K562 (cell line): ENCODE results near the gene IRF9. TPM values are rescaled to one million over a fixed set of nuclear protein-coding genes. Genes with fewer than 3 reads are reported as not detected.

Experiments
- ATAC-seq: fragments of 200-7000 bp; cut with Tn5 transposase; 3 replicates; pipeline ENCODE4 v1.9.1; 2020; ENCODE audit warnings: moderate library complexity
- BruUV-seq: library from RNA; stranded (reverse); fragments of 400-500 nt; replicated peaks from 2 replicates; lab custom pipeline; 2021; lab: Mats Ljungman, UMichigan
- CTCF ChIA-PET: fragments of 300-600 bp; formaldehyde crosslinking; extraction: SDS; loops from one replicate; lab custom pipeline; 2021; ENCODE audit warnings: low intra/inter-chr PET ratio; lab: Yijun Ruan, JAX
- POLR2A ChIA-PET: fragments of 300-600, 350-650 bp; sonication (Branson Sonifier 250); formaldehyde crosslinking; extraction: SDS; loops from one replicate; lab custom pipeline; 2021; ENCODE audit warnings: antibody characterized with exemption, inconsistent platforms; lab: Yijun Ruan, JAX
- DNase-seq, 4 experiments: peaks; one replicate each; pipeline versions ENCODE4 v3.0.0 to v3.0.0-alpha.2; 2011 to 2018; ENCODE audit warnings: low spot score in 3 of 4, mixed read lengths in 3 of 4; ENCODE audit errors: extremely low read depth in 1 of 4
- FAIRE-seq: peaks from 2 replicates; lab custom pipeline; 2011; peaks lifted over from hg19 to GRCh38; lab: Jason Lieb, UNC
- H2AFZ ChIP-seq: 2 replicates; pipeline ENCODE4 v1.6.0; 2011; ENCODE audit warnings: low read depth, low read length, control low read depth, inconsistent platforms
- H3K27ac ChIP-seq: fragments of 200-600 bp; 3 replicates; pipeline ENCODE4 v1.8.0; 2011; ENCODE audit warnings: low read depth, mild to moderate bottlenecking, control low read depth, inconsistent platforms, low read length, moderate library complexity, mixed read lengths; ENCODE audit errors: extremely low read depth
- H3K27me3 ChIP-seq, 2 experiments: fragments of 300-600 bp in 1 of 2; 2 replicates in 1 of 2; 3 replicates in 1 of 2; pipeline versions ENCODE4 v1.6.0 to v1.8.0; 2011; ENCODE audit warnings: inconsistent platforms in 2 of 2, low read length in 2 of 2, mild to moderate bottlenecking in 1 of 2, mixed read lengths in 1 of 2, moderate library complexity in 1 of 2; ENCODE audit not compliant: control insufficient read depth in 2 of 2, insufficient read depth in 2 of 2
- H3K36me3 ChIP-seq: fragments of 300-600 bp; 3 replicates; pipeline ENCODE4 v1.8.0; 2011; ENCODE audit warnings: mild to moderate bottlenecking, low read length, inconsistent platforms; ENCODE audit not compliant: control insufficient read depth, insufficient read depth
- H3K4me1 ChIP-seq, 2 experiments: fragments of 200-600 bp in 1 of 2; replicated peaks in 1 of 2; 2 replicates in 1 of 2; 3 replicates in 1 of 2; pipeline versions ENCODE4 v1.5.1 to v1.8.0; 2011; ENCODE audit warnings: inconsistent platforms in 2 of 2, low read length in 2 of 2, mild to moderate bottlenecking in 1 of 2, mixed read lengths in 1 of 2, moderate library complexity in 1 of 2; ENCODE audit not compliant: control insufficient read depth in 2 of 2, insufficient read depth in 2 of 2
- H3K4me2 ChIP-seq: 2 replicates; pipeline ENCODE4 v1.6.1; 2011; ENCODE audit warnings: low read length, control low read depth, inconsistent platforms, mixed read lengths; ENCODE audit not compliant: insufficient read depth
- H3K4me3 ChIP-seq: fragments of 200-600 bp; sonication (generic), shearing (Covaris generic); 2 replicates; pipeline ENCODE4 v1.5.1; 2016; ENCODE audit warnings: control low read depth, inconsistent platforms
- H3K79me2 ChIP-seq: fragments of 200-600 bp; 3 replicates; pipeline ENCODE4 v1.8.0; 2011; ENCODE audit warnings: low read length, inconsistent platforms; ENCODE audit not compliant: control insufficient read depth, insufficient read depth
- H3K9ac ChIP-seq, 2 experiments: 2 replicates each; pipeline versions ENCODE4 v1.6.0 to v1.6.1; 2011; ENCODE audit warnings: low read depth in 2 of 2, low read length in 2 of 2, control low read depth in 1 of 2, inconsistent platforms in 1 of 2, mild to moderate bottlenecking in 1 of 2, mixed read lengths in 1 of 2; ENCODE audit not compliant: insufficient read depth in 1 of 2
- H3K9me1 ChIP-seq: one replicate; pipeline ENCODE4 v1.6.0; 2011; ENCODE audit warnings: inconsistent platforms, mild to moderate bottlenecking, low read length, moderate library complexity; ENCODE audit not compliant: control insufficient read depth, insufficient read depth
- H3K9me3 ChIP-seq: replicated peaks from 2 replicates; pipeline ENCODE4 v1.5.1; 2011; ENCODE audit warnings: low read depth, low read length, inconsistent platforms; ENCODE audit not compliant: control insufficient read depth, insufficient read depth
- H4K20me1 ChIP-seq: replicated peaks from 2 replicates; pipeline ENCODE4 v1.6.1; 2011; ENCODE audit warnings: low read length, inconsistent platforms, mixed read lengths; ENCODE audit not compliant: control insufficient read depth, insufficient read depth
- CREBBP ChIP-seq: IDR thresholded peaks from one replicate; pipeline ENCODE4 v1.6.1; 2012; ENCODE audit warnings: low read depth, mild to moderate bottlenecking, control low read depth, inconsistent platforms, low read length
- EP400 ChIP-seq: fragments of 450-650 bp; IDR thresholded peaks from 2 replicates; pipeline ENCODE4 v1.6.1; 2017; ENCODE audit warnings: antibody characterized with exemption, mild to moderate bottlenecking, moderate library complexity
- EZH2 ChIP-seq: IDR thresholded peaks from 2 replicates; pipeline ENCODE4 v1.6.1; 2012; ENCODE audit warnings: low read depth, mild to moderate bottlenecking, inconsistent platforms, low read length, borderline replicate concordance
- HMGN3 ChIP-seq: IDR thresholded peaks from 2 replicates; pipeline ENCODE4 v1.6.1; 2011; ENCODE audit warnings: borderline replicate concordance, low read depth, mild to moderate bottlenecking, mixed read lengths, low read length; ENCODE audit not compliant: insufficient read length; ENCODE audit errors: extremely low read depth
- KLF6 ChIP-seq: fragments of 250-450 bp; sonication (Bioruptor Pico); IDR thresholded peaks from 2 replicates; pipeline ENCODE4 v1.4.0; 2020; ENCODE audit warnings: mild to moderate bottlenecking, moderate library complexity, borderline replicate concordance
- NCOA4 ChIP-seq: fragments of 450-650 bp; IDR thresholded peaks from 2 replicates; pipeline ENCODE4 v1.6.1; 2018; ENCODE audit warnings: mild to moderate bottlenecking; ENCODE audit not compliant: partially characterized antibody
- PCBP1 ChIP-seq: fragments of 200-400 bp; formaldehyde crosslinking; IDR thresholded peaks from 2 replicates; pipeline ENCODE4 v1.6.1; 2018; ENCODE audit warnings: mild to moderate bottlenecking, low read depth, low read length; ENCODE audit not compliant: poor library complexity, severe bottlenecking
- PHF21A ChIP-seq: fragments of 450-650 bp; IDR thresholded peaks from 2 replicates; pipeline ENCODE4 v1.6.1; 2017; ENCODE audit warnings: low read depth, borderline replicate concordance
- POLR2AphosphoS2 ChIP-seq: IDR thresholded peaks from 2 replicates; pipeline ENCODE4 v1.6.1; 2012; ENCODE audit warnings: low read length, improper control_type of control experiment
- RBFOX2 ChIP-seq: fragments of 200-400 bp; formaldehyde crosslinking; IDR thresholded peaks from 2 replicates; pipeline ENCODE4 v1.6.1; 2017; ENCODE audit warnings: low read depth, mild to moderate bottlenecking, low read length, moderate library complexity
- RBM17 ChIP-seq: fragments of 200-400 bp; formaldehyde crosslinking; IDR thresholded peaks from 2 replicates; pipeline ENCODE4 v1.6.1; 2017; ENCODE audit warnings: low read depth, mild to moderate bottlenecking, low read length, borderline replicate concordance
- TBL1XR1 ChIP-seq, 2 experiments: IDR thresholded peaks; 2 replicates each; pipeline ENCODE4 v1.6.1; 2012; ENCODE audit warnings: improper control_type of control experiment in 2 of 2, low read length in 2 of 2, mild to moderate bottlenecking in 1 of 2
- TCFL5 ChIP-seq: fragments of 250-450 bp; sonication (Bioruptor Pico); conservative IDR thresholded peaks from 2 replicates; pipeline ENCODE4 v1.6.1; 2021; ENCODE audit warnings: mild to moderate bottlenecking, moderate library complexity, matching md5 sums
- THRB ChIP-seq: fragments of 450-650 bp; formaldehyde crosslinking; conservative IDR thresholded peaks from 2 replicates; pipeline ENCODE4 v1.4.0; 2022; ENCODE audit warnings: mild to moderate bottlenecking, missing genetic modification characterization
- ZNF24 ChIP-seq: fragments of 450-650 bp; IDR thresholded peaks from 2 replicates; pipeline ENCODE4 v1.6.1; 2016
- ZZZ3 ChIP-seq: fragments of 450-650 bp; IDR thresholded peaks from 2 replicates; pipeline ENCODE4 v1.6.1; 2016; ENCODE audit warnings: antibody characterized with exemption, mild to moderate bottlenecking, moderate library complexity
- WGBS: fragments of 100-300 bp; shearing (Covaris generic); methylation state at CpG from one replicate; pipeline ENCODE4 v1.1.6; 2016; ENCODE audit warnings: low coverage, mixed read lengths; ENCODE audit not compliant: insufficient coverage; ENCODE audit errors: missing lambda C conversion rate; 5-methylcytosine and 5-hydroxymethylcytosine counted together
- in situ Hi-C: fragments of 300-500 bp; cut with MboI; formaldehyde crosslinking; loops from 4 replicates; pipeline ENCODE4 v1.15.0; 2018; ENCODE audit warnings: inconsistent platforms, mixed read lengths
- intact Hi-C: fragments of 100-400 bp; cut with micrococcal nuclease; formaldehyde crosslinking; loops from 2 replicates; pipeline ENCODE4 v1.14.2; 2022
- polyA plus RNA-seq, 8 experiments: library from polyadenylated mRNA; depleted of rRNA in 4 of 8; stranded (reverse) in 5 of 8; unstranded in 3 of 8; fragments of >200 nt; fragmentation: Nextera tagmentation in 2 of 8; fragmentation: Illumina TruSeq in 1 of 8; extraction: Ambion mirVana in 2 of 8; extraction: Trizol in 1 of 8; gene quantifications; 2 replicates each; pipeline versions ENCODE4 v1.2.1 to v1.2.3, GENCODE V29; 2011 to 2014; ENCODE audit warnings: inconsistent platforms in 1 of 8, missing spikeins in 1 of 8
- total RNA-seq, 7 experiments: library from RNA; depleted of rRNA in 6 of 7; stranded (reverse); fragments of >200 nt in 6 of 7; fragmentation: Illumina TruSeq in 2 of 7; extraction: Trizol in 2 of 7; gene quantifications; 2 replicates each; pipeline versions ENCODE4 v1.2.1 to v1.2.3, GENCODE V29; 2011 to 2021; ENCODE audit warnings: low replicate concordance in 1 of 7
- TF ChIP-seq, protein P1 (sequence below): fragments of 250-450 bp; sonication (Bioruptor Pico); IDR thresholded peaks from 2 replicates; pipeline ENCODE4 v1.9.0; 2021; ENCODE audit warnings: mild to moderate bottlenecking

IRF9 gene
- total and polyA plus RNA-seq, 9 of the 15 experiments (the other 6 are each of a cell fraction or from before 2014, with no cell fraction given): 0.79 to 14.8 (median 6.1) TPM

DNA sequence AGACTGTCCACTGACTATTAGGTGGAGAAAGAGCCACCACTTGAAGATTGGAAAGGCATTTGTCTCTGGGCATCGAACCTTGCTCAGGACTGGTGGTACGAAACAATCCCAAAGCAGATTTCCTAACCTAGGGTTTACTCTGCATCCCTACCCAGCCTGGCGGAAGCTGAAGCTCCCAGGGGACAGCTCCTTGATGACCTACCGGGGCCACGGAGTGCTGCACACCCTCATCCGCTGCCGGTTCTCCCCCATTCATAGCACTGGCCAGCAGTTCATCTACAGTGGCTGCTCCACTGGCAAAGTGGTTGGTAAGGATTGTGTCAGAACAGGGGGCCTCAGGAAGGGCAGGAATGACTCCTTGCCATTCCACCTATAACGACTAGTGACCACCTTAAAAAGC, 39.9 kb upstream of the IRF9 start:
- TF ChIP-seq TBL1XR1 (IDR thresholded peaks at IDR 0.05; ENCODE audit: low read length in 2 of 2) (no peak), TCFL5 (CRISPR knock-in tag) (no peak), RBM17 (no peak), RBFOX2 (no peak), NCOA4 (no peak), POLR2AphosphoS2 (no peak), PCBP1 (no peak), HMGN3 (no peak), ZNF24 (no peak), ZZZ3 (no peak), CREBBP (no peak), PHF21A (no peak), EP400 (no peak), THRB (CRISPR knock-in tag) (no peak), KLF6 (CRISPR knock-in tag) (no peak), EZH2 (no peak)
- TF ChIP-seq, protein P1, sequence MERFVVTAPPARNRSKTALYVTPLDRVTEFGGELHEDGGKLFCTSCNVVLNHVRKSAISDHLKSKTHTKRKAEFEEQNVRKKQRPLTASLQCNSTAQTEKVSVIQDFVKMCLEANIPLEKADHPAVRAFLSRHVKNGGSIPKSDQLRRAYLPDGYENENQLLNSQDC: no peak
- H3K27me3 ChIP-seq: no peaks in the 10 kb centered on the region
- no TSS peak for BruUV-seq
- H4K20me1 ChIP-seq: no peaks in the 10 kb centered on the region
- peaks cover 6% of the 10 kb centered on the region; the same call in 2 of the 3 replicates for H3K79me2 ChIP-seq
- 89% methylated on average over 5 of the region's 8 CpGs for WGBS
- peaks cover 12 to 14% of the 10 kb centered on the region in 2 experiments; a peak in 4 of 5 replicates for H3K4me1 ChIP-seq
- no peaks in the 10 kb centered on the region for H3K9me1 ChIP-seq
- CTCF ChIA-PET: no interaction called here
- H3K4me2 ChIP-seq: no peak overlapping the region
- H3K9ac ChIP-seq: no peak overlapping the region
- no peak overlapping the region for H3K4me3 ChIP-seq
- H3K27ac ChIP-seq: no peak overlapping the region
- DNase-seq (no peak), FAIRE-seq (no peak), ATAC-seq (no peak)
- in situ Hi-C loops: no loop called here
- POLR2A ChIA-PET: interaction anchor here (0.6 to 0.7 kb wide), 2 partner anchors 9 to 231 kb away, joined by 3 read pairs; partner anchors contain the start of gene FITM1
- intact Hi-C loops: no loop called here
- H2AFZ ChIP-seq: no peak overlapping the region
- peaks cover 63% of the 10 kb centered on the region; the same call in 2 of the 3 replicates for H3K36me3 ChIP-seq
- H3K9me3 ChIP-seq: no peaks in the 10 kb centered on the region
